Sciatic nerve (tissue), 2 donors: ENCODE results near the gene PTCH2. TPM values are rescaled to one million over a fixed set of nuclear protein-coding genes. Genes with fewer than 3 reads are reported as not detected.
"Not testable (repeated sequence)": the region's sequence is repeated elsewhere in the genome, so short reads cannot be mapped to it uniquely, and the experiment has no call there.

Source experiments
- ATAC-seq: fragments of 200-7000 bp; cut with Tn5 transposase; one replicate; pipeline ENCODE4 v1.9.1; 2020; ENCODE audit warnings: mild to moderate bottlenecking, moderate library complexity
- DNase-seq: peaks from one replicate; pipeline ENCODE4 v3.0.0-alpha.2; 2020; ENCODE audit warnings: low spot score
- intact Hi-C: fragments of 100-400 bp; cut with DNase I; formaldehyde crosslinking; loops from one replicate; pipeline ENCODE4 v1.14.2; 2022
- total RNA-seq: library from RNA; stranded (reverse); fragmentation: NEBNext Ultra II Directional; extraction: Animal tissue kit (Norgen Biotek cat#: 25700); gene quantifications from one replicate; pipeline ENCODE4 v1.2.1, GENCODE V29; 2021
- donor health status: DM: no; HTN: no; CAD: no.
- donor health status: DM: no; HTN: no; CAD: no.

Gene PTCH2
- total RNA-seq, 1 donor from 2014 or later: 31.2 TPM

GRCh38 chr1:44806704-44807363 is 36.2 kb downstream of the PTCH2 start, which contains the start of gene DYNLT4:
TSS of gene DYNLT4 (minus strand) at chr1:44807351. CDS start at chr1:44806668, 683 bp downstream.
- intact Hi-C loops: no loop called here
- DNase-seq (peak; percentile 64), ATAC-seq (no peak)

DNA sequence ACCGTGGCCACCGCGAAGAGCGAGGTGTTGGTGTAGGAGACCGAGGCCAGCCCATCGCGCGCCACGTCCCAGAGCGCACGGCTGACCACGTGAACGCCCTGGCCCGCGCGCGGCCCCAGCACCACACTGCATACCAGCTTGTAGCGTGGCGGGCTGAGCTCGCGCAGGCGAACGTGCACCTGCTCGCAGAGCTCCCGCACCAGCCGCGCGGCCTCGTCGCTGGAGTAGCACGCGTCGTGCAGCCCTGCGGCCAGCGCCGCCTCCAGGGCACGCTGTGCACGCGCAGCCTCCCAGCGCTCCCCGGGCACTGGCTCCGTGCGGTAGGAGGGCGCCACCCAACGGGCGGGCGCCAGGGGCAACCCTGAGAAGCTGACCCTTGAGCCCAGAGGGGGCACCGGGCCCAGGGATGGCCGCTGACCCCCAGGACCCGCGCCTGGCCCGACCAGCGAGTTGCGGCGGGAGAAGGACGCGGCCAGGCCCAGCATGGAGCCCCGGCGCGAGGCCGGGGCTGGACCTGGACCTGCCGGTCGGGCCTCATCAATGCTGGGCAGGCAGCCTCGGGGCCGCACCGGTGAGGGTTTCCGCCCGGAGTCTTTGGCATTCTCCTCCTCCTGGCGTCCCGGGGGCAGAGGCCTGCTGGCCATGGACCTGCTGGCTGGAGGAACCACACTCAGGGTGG is 36.9 kb downstream of the PTCH2 start:
- intact Hi-C loops: no loop called here
- peak; percentile 71 for DNase-seq

DNA sequence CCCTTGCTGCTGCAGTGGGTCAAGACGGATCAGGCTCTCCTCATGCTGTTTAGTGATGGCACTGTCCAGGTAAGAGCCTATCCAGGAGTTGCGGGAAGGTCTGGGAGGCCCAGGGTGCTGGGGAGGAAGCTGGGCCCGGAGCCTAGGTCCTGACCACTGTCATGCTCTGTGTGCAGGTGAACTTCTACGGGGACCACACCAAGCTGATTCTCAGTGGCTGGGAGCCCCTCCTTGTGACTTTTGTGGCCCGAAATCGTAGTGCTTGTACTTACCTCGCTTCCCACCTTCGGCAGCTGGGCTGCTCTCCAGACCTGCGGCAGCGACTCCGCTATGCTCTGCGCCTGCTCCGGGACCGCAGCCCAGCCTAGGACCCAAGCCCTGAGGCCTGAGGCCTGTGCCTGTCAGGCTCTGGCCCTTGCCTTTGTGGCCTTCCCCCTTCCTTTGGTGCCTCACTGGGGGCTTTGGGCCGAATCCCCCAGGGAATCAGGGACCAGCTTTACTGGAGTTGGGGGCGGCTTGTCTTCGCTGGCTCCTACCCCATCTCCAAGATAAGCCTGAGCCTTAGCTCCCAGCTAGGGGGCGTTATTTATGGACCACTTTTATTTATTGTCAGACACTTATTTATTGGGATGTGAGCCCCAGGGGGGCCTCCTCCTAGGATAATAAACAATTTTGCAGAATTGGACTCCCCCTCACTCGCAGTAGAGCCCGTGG is 37.6 kb downstream of the PTCH2 start:
- intact Hi-C loops: no loop called here
- DNase-seq (peak; percentile 58), ATAC-seq (no peak)

More for the DNA sequence above, 36.9 kb downstream of the PTCH2 start:
- no peak for ATAC-seq

DNA sequence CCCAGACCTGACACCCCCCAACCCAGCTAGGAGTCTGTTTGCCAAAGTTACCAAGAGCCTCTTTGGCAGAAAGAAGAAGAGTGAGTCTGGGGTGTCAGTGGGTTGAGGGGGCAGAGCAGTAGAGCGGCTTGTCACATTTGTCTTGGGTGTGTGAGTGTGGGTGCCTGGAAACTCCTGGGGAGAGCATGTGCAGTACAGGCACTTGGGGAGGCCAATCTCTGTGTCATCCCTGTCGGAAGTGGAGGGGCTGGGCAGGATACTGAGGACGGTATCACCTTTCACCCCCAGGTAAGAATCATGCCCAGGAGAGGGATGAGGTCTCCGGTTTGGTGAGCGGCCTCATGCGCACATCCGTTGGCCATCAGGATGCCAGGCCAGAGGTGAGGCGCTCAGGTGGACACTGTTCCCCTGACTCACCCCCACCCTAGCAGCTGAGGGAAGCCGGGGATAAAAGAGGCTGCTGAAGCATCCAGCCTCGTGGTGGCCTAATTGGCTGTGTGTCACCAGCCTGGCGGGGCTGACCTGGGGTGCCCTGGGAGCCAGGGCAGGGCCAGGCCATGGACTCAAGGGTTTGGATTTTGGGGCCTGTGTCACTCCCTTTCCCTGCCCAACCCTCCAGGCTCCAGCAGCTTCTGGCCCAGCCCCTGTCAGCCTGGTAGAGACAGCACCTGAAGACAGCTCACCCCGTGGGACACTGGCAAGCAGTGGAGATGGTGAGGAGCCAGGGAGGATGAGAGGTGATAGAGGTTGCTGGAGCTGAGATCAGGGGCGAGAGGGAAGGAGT is 39.5 kb downstream of the PTCH2 start:
- intact Hi-C loops: no loop called here
- no peak for ATAC-seq
- DNase-seq: peak; percentile 48

DNA sequence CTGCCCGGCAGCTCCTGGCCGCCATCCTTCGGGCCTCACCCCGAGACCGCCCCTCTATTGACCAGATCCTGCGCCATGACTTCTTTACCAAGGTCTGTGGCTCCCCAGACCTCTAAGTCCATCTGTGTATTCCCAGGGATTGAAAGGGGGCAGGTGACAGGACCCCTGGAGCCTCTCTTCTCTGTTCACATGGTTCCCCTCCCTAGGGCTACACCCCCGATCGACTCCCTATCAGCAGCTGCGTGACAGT is 40.1 kb downstream of the PTCH2 start:
- ATAC-seq (no peak), DNase-seq (no peak)
- intact Hi-C loops: no loop called here

DNA sequence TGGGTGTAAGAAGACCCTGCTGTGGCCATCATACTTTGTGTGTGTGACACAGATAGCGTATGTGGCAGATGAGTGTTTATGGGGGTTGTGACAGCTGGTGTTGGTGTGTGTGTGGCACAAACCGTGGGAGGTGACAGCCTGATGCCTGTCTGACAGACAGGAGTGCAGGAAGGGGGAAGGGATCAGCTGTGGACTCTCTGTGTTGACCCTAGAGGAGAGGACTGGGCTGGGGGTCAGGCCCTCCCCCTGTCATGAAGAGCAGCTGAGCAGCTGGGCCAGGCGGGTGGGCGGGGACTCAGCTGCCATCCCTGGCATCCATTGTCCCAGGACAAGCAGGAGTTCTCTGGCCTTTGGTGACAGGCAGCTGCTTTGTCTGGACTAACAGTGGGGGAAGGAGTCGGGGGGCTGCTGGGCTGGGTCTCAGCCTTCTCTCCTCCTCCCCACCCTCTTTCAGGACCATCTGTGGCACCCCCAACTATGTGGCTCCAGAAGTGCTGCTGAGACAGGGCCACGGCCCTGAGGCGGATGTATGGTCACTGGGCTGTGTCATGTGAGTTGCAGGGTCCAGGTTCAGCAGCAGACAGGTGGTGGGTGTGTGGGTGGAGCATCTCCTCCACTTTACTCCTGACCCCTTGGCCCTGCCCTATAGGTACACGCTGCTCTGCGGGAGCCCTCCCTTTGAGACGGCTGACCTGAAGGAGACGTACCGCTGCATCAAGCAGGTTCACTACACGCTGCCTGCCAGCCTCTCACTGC is 40.6 kb downstream of the PTCH2 start:
- no peak for ATAC-seq
- intact Hi-C loops: no loop called here
- DNase-seq: peak; percentile 59

DNA sequence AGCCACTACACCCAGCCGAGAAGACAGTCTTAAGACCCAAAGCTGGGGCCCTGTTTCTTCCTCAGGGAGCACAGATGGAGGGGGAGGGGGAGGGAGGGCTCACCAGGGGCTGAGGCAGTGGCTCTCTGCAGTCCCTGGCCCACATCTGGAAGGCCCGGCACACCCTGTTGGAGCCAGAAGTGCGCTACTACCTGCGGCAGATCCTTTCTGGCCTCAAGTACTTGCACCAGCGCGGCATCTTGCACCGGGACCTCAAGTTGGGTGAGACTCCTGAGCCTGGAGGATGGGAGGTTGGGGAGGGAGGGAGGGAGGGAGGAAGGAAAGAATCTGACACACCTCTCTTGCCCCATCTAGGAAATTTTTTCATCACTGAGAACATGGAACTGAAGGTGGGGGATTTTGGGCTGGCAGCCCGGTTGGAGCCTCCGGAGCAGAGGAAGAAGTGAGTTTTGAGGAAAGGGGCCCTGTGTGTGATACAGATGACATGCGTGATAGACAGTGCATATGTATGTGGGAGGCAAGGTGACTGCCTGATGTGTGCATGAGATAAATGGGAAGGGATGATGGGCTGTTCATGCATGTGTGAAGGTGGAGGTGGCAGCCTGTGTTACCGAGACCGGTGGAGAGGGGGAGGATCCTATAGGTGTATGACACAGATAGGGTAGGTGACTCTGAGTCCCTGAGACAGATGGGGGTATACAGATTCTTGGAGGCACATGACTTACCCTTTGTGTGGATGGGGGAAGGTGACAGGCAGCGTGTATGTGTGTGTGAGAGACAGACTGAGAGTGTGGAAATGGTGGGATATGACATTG is 41.4 kb downstream of the PTCH2 start:
- ATAC-seq (no peak), DNase-seq (peak; percentile 31)
- intact Hi-C loops: no loop called here

DNA sequence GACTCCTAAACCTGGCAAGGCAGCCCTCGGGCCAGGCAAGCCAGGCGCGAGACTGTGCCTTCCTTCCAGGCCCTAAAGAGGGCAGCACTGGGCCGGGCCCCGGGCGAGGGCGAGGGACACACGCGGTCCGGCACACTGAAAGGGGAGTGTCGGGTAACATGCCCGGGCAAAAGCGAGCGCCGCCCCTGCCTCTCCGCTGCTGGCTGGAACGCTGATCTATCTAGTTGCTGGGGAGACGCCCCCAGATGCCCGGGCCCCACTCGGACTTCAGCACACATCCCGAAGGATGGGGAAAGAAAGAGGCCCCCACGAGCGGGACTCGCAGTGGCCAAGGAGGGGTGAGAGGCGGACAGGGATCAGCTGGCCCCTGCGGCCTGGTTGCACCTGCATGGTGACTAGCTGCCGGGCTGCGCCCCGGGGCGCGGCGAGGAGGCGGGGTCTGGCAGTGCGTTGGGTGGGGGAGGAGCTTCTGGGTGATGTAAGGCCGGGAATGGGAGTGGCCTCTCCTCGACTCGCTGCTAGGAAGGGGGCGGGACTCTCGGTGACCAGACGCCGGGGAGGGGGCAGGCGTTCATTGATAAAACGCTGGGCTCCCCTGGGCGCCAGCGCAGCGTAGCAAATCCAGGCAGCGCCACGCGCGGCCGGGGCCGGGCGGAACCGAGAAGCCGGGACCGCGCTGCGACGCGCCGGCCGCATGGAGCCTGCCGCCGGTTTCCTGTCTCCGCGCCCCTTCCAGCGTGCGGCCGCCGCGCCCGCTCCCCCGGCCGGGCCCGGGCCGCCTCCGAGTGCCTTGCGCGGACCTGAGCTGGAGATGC is 43.1 kb downstream of the PTCH2 start, which contains the start of gene PLK3:
TSS of gene PLK3 (plus strand) at position 608 of the 815 bp plus-strand sequence. CDS start at position 695, 87 bp downstream.
- peak; percentile 99 for DNase-seq
- intact Hi-C loops: no loop called here
- peak; percentile 97 for ATAC-seq

GRCh38 chr1:44798481-44799365 is 44.3 kb downstream of the PTCH2 start:
- ATAC-seq: no peak
- intact Hi-C loops: no loop called here
- peak; percentile 58 for DNase-seq

GRCh38 chr1:44797886-44798285 is 45.2 kb downstream of the PTCH2 start:
- intact Hi-C loops, ATAC-seq: not testable (repeated sequence)
- DNase-seq: peak; percentile 50

- intact Hi-C loops: no loop called here
- peak; percentile 11 for ATAC-seq
- peak; percentile 52 for DNase-seq
Observed at GRCh38 chr1:44792736-44793502, 50.1 kb downstream of the PTCH2 start.

- intact Hi-C loops: no loop called here
- no peak for ATAC-seq
Observed at GRCh38 chr1:44790968-44791801, 51.9 kb downstream of the PTCH2 start.

DNA sequence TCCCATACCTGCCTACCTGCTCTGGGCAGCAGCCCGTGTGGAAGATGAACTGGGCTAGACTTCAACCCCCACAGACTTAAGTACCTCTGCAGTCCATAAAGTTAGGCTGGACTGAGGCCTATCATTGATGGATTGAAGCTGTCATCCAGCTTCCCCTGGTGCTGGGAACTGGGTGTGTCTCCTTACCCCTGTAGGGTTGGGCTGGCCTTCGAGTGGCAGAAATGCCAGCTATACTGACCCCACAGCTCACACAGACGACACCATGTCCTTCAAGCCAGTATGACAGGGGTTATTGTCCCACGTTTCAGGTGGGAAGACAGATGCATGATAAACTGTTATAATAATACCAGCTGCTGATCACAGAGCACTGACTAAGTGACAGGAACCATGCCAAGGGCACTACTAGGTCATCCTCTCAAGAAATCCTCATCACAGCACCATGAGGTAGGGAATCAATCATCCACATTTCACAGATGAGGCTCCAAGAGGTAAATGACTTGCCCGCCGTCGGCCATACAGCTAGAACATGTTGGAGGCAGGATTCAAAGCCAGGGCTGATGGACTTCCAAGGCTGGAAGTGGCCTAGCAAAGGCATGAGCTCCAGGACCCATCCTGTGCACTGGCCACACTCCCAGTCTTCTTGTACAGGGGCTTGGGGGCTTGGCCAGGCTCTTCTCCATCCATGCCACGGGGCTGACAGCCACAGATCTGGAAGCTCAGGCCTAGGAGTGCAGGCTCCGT is 54.8 kb downstream of the PTCH2 start, which contains the start of gene BEST4:
TSS of gene BEST4 (minus strand) at position 51 of the 741 bp plus-strand sequence. CDS start 465 bp downstream, outside the sequence.
- intact Hi-C loops: loop anchor here (10.0 kb wide), 2 partner anchors 47 to 73 kb away; no protein-coding TSS in a partner anchor
- no peak for ATAC-seq

More at GRCh38 chr1:44790968-44791801, 51.9 kb downstream of the PTCH2 start:
- peak; percentile 50 for DNase-seq

More for the DNA sequence above, 54.8 kb downstream of the PTCH2 start, which contains the start of gene BEST4:
- DNase-seq: peak; percentile 49
